OCI-M2 (cell line): ENCODE data around the gene DGKB.
"Not testable (repeated sequence)": the region's sequence is repeated elsewhere in the genome, so short reads cannot be mapped to it uniquely, and the experiment has no call there.

ENCODE experiments used
- DNase-seq: peaks from one replicate; lab custom pipeline; 2025; ENCODE audit not compliant: unreplicated experiment; lab: John Stamatoyannopoulos, UW

DGKB gene

DNA sequence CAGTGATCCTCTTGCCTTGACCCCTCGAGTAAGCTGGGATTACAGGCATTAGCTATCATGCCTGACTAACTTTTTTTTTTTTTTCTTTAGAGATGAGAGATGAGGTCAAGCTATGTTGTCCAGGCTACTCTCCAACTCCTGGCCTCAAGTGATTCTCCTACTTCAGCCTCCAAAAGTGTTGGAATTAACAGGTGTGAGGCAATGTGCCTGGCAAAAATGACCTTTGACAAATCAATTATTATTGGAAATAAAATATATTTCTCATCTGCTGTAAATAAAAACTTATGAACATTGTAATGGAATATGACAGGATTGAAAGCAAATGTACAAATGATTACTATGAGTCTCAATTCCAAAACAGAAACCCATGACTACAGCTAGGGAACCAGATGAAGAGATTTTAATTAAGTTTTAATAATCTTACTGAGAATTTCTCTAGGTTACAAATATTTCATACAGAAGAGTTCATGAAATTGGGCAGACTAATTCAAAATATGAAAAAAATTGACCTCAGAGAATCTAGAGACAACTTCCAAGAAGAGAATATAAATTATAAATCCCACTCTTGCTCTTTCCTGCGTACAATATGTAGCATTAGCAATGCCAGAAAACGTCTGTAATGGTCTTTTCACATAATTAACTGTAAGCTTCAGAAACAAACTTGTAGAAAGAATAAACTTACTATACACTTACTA lies 414.7 kb downstream of the DGKB start:
- no peak for DNase-seq

DNA sequence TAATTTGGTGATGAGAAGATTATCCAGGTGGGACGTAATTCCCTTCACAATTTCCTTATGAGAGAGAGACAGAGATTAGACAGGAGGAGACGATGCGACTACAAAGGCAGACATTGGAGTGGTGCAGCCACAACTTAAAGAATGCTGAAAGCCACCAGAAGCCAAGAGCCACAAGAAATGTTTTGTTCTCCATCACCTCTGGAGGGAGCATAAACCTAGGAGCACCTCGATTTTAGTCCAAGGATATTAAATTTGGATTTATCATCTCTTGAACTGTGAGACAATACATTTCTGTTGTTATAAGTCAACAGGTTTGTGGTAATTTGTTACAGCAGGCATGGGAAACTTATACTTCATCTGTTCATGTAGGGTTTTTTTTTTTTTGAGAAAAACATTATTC lies 418.9 kb downstream of the DGKB start:
- DNase-seq = no peak

DNA sequence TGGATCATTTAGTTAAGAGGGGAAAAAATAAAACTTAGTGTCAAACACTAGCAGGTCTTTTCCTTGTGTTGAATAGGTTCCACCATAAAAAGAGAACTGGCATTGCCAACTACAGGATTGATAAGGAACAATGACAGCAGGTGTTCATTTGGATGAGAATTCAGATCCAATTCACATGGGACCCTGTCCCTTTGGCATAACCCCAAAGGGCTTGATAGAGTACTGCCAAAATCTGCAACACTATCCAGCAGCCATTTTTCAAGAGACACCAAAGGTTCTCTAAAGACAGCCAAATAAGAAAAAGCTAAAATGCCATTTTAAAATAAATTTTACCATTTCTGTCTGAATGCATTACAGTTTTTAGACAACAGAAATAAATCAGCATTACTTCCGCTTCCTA lies 422.3 kb downstream of the DGKB start:
- DNase-seq = no peak

DNA sequence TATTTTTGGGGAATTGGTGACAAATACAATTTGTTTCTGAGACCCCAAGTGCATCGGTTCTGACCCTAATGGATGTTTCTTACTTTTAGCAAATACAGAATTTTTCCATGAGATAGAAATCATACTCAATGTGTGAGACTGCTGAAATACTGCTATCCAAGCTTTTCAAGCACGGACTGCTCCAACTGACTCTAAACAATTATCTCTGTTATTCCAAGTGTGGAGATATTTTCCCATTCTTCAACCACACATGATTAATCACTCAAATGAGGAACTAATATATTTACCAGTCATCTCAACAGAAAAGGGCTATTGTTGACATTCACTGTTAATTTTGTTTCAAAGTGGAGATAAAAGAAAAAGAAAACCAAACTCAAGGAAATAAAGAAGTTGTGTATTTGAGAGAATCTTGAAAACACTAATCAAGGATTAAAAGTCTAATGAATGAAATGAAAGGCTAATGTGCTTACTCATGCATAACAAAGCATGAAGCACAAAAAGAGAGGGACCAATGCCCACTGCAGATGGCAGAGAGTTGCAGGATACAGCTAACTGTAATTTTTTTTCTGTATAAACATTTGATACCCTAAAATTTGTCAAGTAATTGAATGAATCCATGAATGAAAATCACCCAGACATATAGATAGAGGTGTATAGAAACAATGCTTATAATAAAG lies 423.6 kb downstream of the DGKB start:
- no peak for DNase-seq

DNA sequence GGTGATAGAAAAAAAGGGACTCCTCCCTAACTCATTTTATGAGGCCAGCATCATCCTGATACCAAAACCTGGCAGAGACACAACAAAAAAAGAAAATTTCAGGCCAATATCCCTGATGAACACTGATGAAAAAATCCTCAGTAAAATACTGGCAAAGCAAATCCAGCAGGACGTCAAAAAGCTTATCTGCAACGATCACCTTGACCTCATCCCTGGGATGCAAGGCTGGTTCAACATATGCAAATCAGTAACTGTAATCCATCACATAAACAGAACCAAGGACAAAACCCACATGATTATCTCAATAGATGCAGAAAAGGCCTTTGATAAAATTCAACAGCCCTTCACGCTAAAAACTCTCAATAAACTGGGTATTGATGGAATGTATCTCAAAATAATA lies 440.8 kb downstream of the DGKB start:
- not testable (repeated sequence) for DNase-seq

DNA sequence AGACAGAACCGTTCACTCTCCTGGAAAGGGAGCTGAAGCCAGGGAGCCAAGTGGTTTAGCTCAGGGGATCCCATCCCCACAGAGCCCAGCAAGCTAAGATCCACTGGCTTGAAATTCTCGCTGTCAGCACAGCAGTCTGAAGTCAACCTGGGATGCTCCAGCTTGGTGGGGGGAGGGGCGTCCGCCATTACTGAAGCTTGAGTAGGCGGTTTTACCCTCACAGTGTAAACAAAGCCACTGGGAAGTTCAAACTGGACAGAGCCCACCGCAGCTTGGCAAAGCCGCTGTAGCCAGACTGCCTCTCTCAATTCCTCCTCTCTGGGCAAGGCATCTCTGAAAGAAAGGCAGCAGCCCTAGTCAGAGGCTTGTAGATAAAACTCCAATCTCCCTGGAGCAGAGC lies 443.7 kb downstream of the DGKB start:
- DNase-seq = not testable (repeated sequence)

DNA sequence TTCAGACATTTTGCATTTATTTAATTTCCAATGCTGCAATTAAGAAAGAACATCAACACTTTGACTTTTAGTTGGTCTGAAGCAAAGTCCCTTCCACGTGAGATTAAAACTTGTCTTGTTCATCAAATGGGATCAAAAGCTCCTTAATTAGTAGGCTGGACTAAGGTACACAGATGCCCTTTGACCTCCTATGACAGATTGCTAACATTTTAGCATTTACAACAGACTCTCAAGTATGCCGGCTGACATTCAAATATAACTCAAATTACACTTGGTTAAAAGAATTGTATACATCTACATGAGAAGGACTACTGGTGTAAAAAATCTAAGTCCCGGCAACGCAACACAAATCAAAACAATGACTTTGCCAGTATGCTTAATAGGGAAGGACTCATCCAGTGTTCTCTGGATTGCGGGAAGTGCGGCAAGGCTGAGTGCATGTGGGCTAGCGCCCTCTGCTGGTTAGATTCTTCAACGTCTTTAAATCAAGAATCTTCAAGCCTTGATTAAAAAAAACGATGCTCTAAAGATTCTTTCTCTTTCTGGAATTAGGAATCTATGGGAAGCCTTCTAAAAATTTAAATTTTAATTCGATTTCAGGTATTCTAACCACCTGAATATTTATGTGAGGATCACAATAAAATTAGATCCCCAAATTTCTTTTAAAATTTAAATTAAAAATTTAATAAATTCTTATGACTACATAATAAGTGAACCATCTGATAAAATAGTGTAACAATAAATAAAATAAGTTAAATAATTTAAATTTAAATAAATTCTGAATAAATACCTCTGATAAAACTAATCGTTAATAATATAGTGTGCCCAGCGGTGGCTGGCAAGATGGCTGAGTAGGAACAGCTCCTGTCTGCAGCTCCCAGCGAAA lies 444.7 kb downstream of the DGKB start:
- peak; percentile 33 for DNase-seq

DNA sequence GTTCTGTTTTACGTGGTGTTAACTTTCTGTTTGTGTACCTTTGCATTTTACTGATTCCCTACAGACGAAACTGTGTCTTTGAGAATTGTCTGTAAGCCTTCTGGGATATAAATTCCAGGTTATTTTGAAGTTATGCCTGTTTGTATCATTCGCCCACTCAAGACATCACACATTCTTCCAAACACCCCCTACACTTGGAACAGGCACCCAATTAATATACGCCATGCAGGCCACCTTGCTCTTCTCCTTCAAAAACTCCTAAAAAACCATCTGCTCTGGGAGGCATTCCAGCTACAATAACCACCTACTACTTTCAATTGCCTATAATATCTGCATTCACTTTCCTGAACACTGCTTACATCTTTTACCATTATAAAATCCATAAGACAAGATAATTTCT lies 453.3 kb downstream of the DGKB start:
- DNase-seq = no peak

DNA sequence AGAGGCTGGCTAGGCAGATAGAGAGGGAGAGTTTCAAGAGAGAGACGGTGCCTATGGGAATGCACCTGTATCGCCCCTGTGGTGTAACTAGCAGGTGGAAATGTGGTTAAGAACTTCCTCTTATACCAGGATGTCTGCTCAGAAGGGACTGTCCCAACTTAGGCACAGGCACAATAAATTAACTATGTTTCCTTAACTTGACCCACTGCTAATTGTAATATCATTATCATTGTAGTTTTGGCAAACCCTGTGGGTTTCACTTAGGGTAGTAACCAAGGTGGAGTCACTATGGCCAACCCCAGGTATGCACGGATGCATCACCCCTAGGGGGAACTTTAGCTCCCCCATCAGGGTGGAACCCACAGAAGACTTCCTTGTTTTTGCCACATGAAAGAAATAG lies 455.7 kb downstream of the DGKB start:
- DNase-seq = no peak

DNA sequence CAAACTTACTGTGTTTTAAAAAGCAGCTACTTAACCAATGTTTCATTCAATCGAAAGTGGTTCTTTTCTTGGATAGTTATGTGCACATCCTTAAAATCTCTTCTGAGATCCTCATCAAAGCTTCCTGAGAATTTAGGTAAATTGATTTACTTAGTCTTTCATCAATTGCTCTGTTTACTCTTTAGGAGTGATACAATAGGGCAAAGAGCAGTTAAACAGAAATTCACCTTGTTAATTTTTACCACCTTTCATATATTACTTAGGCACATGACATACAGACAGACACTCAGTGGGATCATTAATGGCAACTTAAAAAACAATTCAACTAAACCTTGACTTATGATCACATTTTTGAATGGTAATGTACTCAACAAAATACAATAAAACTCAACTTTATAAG lies 456.3 kb downstream of the DGKB start:
- DNase-seq = no peak

DNA sequence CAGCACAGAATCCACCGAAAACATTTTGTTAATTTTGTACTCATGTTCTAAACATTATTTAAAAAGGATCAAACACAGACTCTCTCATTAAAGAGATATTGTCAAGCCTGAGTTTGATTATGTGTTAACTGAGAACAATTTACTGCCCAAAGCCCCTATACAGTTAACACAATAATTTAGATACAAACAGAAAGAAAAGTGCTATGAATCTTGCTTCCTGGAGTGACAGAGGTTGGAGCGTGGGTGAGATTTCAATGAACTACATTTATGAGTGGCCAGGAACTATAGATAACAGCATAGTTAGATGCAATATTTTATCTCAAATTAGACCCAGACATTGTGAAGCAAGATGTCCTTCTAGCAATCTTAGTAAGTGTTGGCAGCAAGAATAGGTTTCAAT lies 464.2 kb downstream of the DGKB start:
- DNase-seq = no peak

DNA sequence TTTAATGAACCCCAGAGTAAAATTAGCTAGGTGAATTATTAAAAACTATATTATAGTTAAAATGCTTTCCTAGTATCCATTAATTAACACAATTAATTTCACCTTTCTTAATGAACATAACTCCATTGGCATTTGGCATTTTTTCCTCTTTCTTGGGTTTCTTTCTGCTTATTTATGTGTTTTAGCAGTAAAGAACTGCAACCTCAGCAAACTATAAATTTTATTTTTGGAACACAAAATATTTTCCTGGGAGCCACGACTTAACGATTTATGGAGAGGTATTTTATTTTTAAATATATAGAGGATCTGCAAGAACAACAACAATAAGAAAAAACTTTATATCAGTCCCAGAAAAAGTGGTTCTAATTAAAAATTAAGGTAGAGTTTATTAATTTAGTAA lies 465.7 kb downstream of the DGKB start:
- DNase-seq = no peak

DNA sequence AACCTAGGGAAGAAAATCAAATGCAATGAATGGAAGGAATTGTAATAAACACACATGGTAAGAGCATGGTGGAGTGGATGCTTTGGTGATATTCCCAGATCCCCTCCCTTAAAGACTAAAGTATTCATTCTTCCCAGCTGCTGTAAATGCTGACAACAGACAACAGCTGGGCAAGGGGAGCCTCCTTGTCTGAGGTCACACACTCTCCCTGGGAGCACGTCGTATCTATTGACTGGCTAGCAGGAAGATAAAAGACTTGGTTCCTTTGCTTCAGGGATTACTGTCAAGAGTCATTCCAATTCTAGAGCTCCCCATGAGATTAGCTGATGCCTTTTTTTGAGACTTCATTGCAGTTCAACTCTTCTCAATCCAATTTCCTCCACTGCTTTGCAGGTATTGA lies 469.6 kb downstream of the DGKB start:
- no peak for DNase-seq

DNA sequence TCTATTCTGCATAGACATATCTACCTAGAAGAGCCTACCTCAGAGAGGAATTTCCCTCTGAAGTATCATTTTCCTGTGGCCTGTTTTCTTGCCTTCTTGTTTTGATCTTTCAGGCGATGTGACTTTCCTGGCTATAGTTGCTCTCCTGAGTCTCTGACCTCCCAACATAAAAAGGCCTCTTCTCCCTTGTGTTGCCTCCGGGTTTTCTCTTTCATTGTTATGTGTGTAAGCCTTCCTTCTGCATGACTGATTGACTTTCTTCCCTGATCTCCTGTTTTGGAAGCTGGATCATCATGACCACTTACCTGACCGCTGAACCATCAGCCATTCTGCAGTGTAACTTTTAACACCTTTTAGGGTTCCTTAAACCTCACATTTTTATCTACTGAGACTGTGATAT lies 471.6 kb downstream of the DGKB start:
- DNase-seq = no peak

DNA sequence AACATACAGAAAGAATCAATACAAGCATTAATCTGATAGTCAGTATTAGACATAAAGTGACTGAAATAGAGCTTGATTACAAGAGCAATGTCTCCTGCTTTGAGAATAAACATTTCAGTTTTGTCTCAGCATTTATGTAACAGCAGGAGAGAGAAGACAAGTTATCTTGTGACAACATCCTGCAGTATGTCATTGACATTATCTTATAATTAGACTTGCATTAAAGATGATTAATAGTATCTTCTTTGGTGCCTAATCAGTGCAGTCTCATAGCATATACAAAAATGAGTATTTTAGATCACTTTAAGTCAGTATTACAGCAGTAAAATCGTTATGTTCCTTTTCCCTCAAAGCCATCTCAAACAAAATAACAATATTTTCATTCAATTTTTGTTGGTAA lies 477.0 kb downstream of the DGKB start:
- DNase-seq = no peak

DNA sequence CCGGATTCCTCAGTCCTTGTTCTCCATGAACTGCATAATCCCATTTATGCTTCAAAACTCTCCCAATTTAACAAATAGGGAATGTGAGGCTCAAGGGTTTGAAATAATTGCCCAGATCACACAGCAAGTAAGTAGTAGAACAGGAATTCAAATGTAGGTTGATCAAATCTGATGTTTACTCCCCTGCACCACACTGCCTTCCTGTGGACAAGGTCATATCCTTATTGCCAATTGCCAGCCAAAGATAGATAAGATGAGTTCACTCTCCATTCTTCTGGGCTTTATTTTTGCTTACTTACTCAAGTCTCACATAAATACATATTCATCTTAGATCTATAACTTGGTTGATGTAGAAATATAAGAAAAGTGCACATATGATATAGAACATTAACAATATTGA lies 477.9 kb downstream of the DGKB start:
- no peak for DNase-seq

DNA sequence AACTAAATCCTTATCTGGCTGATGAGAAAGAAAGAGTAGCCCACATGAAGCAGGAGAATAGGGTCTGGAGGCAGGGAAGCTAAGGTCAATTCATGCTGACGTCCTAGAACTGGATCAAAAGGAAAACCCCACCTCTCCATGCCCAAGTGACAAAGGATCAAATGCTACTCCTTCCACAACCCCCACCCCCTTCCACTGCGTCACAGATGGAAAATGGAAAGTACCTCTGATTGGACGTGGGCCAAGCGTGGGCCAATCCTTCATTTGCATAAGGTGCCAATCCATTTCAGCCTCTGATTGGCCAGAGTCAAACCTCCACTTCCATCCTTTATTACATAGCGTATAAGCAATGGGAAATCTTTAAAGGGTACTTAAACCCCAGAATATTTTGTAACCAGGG lies 481.8 kb downstream of the DGKB start:
- DNase-seq = no peak

DNA sequence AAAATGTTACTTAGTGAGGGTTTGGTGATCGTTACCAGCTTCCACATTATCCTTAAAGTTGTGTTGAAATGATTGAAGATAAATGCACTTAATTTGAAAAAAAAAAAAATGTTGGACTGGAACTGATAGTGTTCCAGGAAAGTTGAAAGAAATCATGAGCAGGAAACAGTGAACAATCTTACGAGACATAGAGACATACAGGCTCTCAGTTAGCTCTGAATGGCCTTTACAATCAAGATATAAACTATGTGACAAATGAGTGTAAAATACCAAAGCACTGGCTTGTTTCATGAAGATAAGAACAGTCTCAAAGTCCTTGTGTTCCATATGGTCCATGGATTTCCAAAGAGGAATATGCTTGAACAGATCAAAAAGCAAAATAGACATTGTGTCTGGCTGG lies 483.0 kb downstream of the DGKB start:
- DNase-seq = no peak

DNA sequence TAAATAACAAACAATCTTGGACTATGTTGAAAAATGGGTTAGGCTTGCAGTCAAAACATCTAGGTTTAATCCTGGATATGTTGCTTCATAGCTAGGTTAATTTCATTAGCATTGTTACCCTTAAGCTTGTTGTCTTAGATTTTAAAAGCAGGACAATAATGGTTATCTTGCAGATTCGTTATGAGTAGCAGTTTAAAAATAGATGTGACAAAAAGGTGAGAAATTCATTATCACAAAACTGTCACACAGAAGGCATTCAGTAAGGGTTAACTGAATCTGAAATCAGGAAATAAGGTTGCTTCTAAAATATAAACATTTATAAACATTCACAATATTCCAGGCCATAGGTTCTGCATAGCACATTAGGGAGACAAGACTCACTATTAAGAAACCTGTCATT lies 483.9 kb downstream of the DGKB start:
- no peak for DNase-seq

DNA sequence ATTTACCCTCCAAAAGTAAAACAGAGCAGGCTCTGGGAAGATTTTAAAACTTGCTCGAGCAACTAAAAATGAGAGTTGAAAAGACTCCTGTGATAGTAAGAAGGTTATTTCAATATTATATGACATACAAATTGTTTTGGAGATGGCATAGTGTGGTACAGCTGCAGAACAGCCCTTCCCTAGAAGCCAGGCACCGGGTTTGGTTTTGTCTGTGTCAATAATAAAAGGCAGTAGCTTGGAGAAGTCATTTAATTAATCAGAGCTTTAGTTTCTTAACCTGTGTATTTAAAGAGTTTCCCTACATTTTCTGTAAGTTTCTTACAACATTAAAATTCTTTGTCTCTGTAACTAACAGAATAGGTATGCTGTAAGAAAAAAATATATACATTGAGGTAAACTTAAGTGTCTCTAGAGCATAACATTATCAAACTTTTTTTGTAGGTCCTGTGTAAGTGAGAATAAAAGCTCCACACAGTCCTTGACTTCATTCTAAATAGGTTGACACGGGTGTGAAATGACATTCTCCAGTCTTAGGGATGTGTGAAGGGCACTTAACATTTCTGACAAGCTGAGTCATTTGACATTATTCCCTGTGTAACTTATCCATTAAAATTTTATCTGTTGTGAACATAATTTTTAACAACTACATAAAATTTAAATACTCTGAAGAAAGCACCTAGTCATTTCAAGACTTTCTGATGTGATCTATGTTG lies 488.1 kb downstream of the DGKB start:
- DNase-seq = no peak

DNA sequence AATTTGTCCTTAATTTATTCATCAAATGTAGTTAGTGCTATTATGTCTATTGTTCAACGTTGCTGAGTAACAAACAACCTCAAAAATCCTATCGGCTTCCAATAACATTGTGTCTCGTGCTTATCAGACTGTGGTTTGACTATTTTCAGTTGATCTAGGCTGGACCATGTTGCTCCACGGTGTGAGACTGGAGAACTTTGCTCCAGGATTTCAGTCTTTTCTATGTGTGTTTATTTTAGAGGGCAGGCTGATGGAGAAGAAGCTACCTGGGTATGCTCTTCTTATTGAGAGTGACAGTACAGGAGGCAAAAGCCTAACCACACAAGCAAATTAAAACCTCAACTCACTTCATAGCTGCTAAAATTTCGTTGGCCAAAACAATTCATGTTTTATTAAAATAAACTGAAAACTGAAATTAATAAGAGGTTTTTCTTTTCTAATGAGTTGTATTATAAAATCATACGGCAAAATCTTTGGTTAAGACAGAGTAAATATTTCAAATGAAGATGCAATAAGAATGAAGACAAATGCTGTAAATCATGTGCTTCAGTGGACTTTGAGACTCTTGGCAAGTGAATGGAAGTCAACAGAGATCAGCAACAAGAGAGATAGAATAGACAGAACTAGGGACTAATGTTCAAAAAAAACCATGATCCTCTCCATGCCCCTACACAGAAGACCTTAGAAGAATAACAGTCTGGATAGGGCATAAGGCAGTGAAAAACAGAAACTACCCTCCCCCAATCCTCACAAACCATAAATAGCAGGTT lies 495.1 kb downstream of the DGKB start:
- DNase-seq = no peak
